HCT116 (cell line): Measurements from ENCODE around the gene SLC46A1. TPM values are rescaled to one million over a fixed set of nuclear protein-coding genes. Genes with fewer than 3 reads are reported as not detected.

Experiments used
- ATAC-seq: fragments of 200-7000 bp; cut with Tn5 transposase; 2 replicates; pipeline ENCODE4 v1.9.1; 2020; ENCODE audit warnings: mild to moderate bottlenecking, moderate library complexity
- BruUV-seq: library from RNA; stranded (reverse); fragments of 400-500 nt; replicated peaks from 2 replicates; lab custom pipeline; 2021; lab: Mats Ljungman, UMichigan
- CTCF ChIA-PET: fragments of 300-600 bp; sonication (Branson Sonifier 250); formaldehyde crosslinking; loops from one replicate; lab custom pipeline; 2021; ENCODE audit warnings: antibody characterized with exemption; lab: Charles Lee
- POLR2A ChIA-PET: fragments of 300-600, 350-600 bp; sonication (Branson Sonifier 250); formaldehyde crosslinking; loops from one replicate; lab custom pipeline; 2021; ENCODE audit warnings: antibody characterized with exemption; lab: Charles Lee
- RAD21 ChIA-PET, 2 experiments: fragments of 300-600 bp; sonication (Branson Sonifier 250); formaldehyde crosslinking; loops; one replicate each; lab custom pipeline; 2023; ENCODE audit warnings: low total read pairs in 2 of 2; ENCODE audit not compliant: uncharacterized antibody in 2 of 2, unreplicated experiment in 2 of 2, low non-redundant PET in 1 of 2; lab: Charles Lee
- DNase-seq: peaks from one replicate; pipeline ENCODE4 v3.0.0-alpha.2; 2010; ENCODE audit warnings: low read depth, low spot score
- H2AFZ ChIP-seq: fragments of 200-600 bp; shearing (Covaris generic), sonication (generic); 2 replicates; pipeline ENCODE4 v1.6.1; 2017; ENCODE audit warnings: low read depth, mixed run types, mixed read lengths, antibody characterized with exemption, low read length; ENCODE audit not compliant: poor library complexity, severe bottlenecking
- H3K27ac ChIP-seq: 2 replicates; pipeline ENCODE4 v1.5.1; 2012; ENCODE audit warnings: low read depth, low read length
- H3K27me3 ChIP-seq: fragments of 200-600 bp; sonication (generic); 2 replicates; pipeline ENCODE4 v1.6.1; 2016; ENCODE audit warnings: mixed run types, low read length, mixed read lengths; ENCODE audit not compliant: insufficient read depth
- H3K36me3 ChIP-seq, 2 experiments: fragments of 200-500 bp in 1 of 2; fragments of 200-600 bp in 1 of 2; sonication (Bioruptor generic) in 1 of 2; sonication (generic) in 1 of 2; 2 replicates each; pipeline versions ENCODE4 v1.5.1 to v1.6.1; 2014 to 2016; ENCODE audit warnings: low read length in 2 of 2, inconsistent platforms in 1 of 2, mixed read lengths in 1 of 2, mixed run types in 1 of 2; ENCODE audit not compliant: insufficient read depth in 2 of 2, control insufficient read depth in 1 of 2
- H3K4me1 ChIP-seq, 2 experiments: fragments of 200-600 bp in 1 of 2; sonication (generic) in 1 of 2; 2 replicates each; pipeline versions ENCODE4 v1.5.1 to v1.6.1; 2012 to 2017; ENCODE audit warnings: low read length in 2 of 2, inconsistent platforms in 1 of 2, mild to moderate bottlenecking in 1 of 2, mixed read lengths in 1 of 2, mixed run types in 1 of 2, moderate library complexity in 1 of 2; ENCODE audit not compliant: insufficient read depth in 2 of 2, control insufficient read depth in 1 of 2
- H3K4me2 ChIP-seq: fragments of 200-600 bp; sonication (generic); 2 replicates; pipeline ENCODE4 v1.6.1; 2017; ENCODE audit warnings: mixed run types, low read length, mixed read lengths
- H3K4me3 ChIP-seq, 2 experiments: fragments of 200-600 bp in 1 of 2; sonication (generic) in 1 of 2; replicated peaks in 1 of 2; 2 replicates each; pipeline ENCODE4 v1.5.1; 2011 to 2016; ENCODE audit warnings: low read length in 2 of 2, control low read depth in 1 of 2, low read depth in 1 of 2, mild to moderate bottlenecking in 1 of 2, mixed read lengths in 1 of 2, mixed run types in 1 of 2
- H3K79me2 ChIP-seq: fragments of 200-600 bp; sonication (generic); 2 replicates; pipeline ENCODE4 v1.6.1; 2017; ENCODE audit warnings: mild to moderate bottlenecking, mixed run types, low read length, moderate library complexity, mixed read lengths; ENCODE audit not compliant: insufficient read depth
- H3K9ac ChIP-seq: fragments of 200-600 bp; sonication (generic); 2 replicates; pipeline ENCODE4 v1.6.1; 2016; ENCODE audit warnings: low read length, mixed read lengths
- H3K9me2 ChIP-seq: fragments of 200-600 bp; sonication (generic), shearing (Covaris generic); 2 replicates; pipeline ENCODE4 v1.6.1; 2017; ENCODE audit warnings: mixed run types, mild to moderate bottlenecking, moderate library complexity; ENCODE audit not compliant: insufficient read depth
- H3K9me3 ChIP-seq, 2 experiments: fragments of 200-500 bp in 1 of 2; fragments of 200-600 bp in 1 of 2; sonication (Bioruptor generic) in 1 of 2; sonication (generic) in 1 of 2; 2 replicates each; pipeline ENCODE4 v1.6.1; 2014 to 2017; ENCODE audit warnings: low read length in 2 of 2, mixed read lengths in 2 of 2, inconsistent platforms in 1 of 2, low read depth in 1 of 2, mild to moderate bottlenecking in 1 of 2, mixed run types in 1 of 2, moderate library complexity in 1 of 2; ENCODE audit not compliant: control insufficient read depth in 1 of 2, insufficient read depth in 1 of 2
- H4K20me1 ChIP-seq: fragments of 200-600 bp; sonication (generic), shearing (Covaris generic); 2 replicates; pipeline ENCODE4 v1.6.1; 2017; ENCODE audit warnings: mixed run types, mild to moderate bottlenecking, moderate library complexity; ENCODE audit not compliant: insufficient read depth
- CBX3 ChIP-seq: IDR thresholded peaks from 2 replicates; pipeline ENCODE4 v1.6.1; 2012; ENCODE audit warnings: low read depth
- EGR1 ChIP-seq: IDR thresholded peaks from 2 replicates; pipeline ENCODE4 v1.6.1; 2012; ENCODE audit warnings: low read depth
- ELF1 ChIP-seq: IDR thresholded peaks from 2 replicates; pipeline ENCODE4 v1.6.1; 2012; ENCODE audit warnings: low read depth, borderline replicate concordance
- EZH2phosphoT487 ChIP-seq: fragments of 200-600 bp; IDR thresholded peaks from 2 replicates; pipeline ENCODE4 v1.6.1; 2018; ENCODE audit warnings: antibody characterized with exemption, borderline replicate concordance
- FOSL1 ChIP-seq: IDR thresholded peaks from 2 replicates; pipeline ENCODE4 v1.6.1; 2012; ENCODE audit warnings: low read depth
- JUND ChIP-seq: IDR thresholded peaks from 2 replicates; pipeline ENCODE4 v1.6.1; 2012
- MAX ChIP-seq: IDR thresholded peaks from 2 replicates; pipeline ENCODE4 v1.6.1; 2012
- POLR2AphosphoS5 ChIP-seq: IDR thresholded peaks from 2 replicates; pipeline ENCODE4 v1.6.1; 2011; ENCODE audit warnings: mild to moderate bottlenecking, low read depth, low read length, moderate library complexity
- RAD21 ChIP-seq: IDR thresholded peaks from 2 replicates; pipeline ENCODE4 v1.6.1; 2012; ENCODE audit warnings: low read depth, mild to moderate bottlenecking
- SIN3A ChIP-seq: IDR thresholded peaks from 2 replicates; pipeline ENCODE4 v1.6.1; 2012; ENCODE audit warnings: low read depth
- SP1 ChIP-seq: IDR thresholded peaks from 2 replicates; pipeline ENCODE4 v1.6.1; 2012; ENCODE audit warnings: low read depth
- SRF ChIP-seq: IDR thresholded peaks from 2 replicates; pipeline ENCODE4 v1.6.1; 2012; ENCODE audit warnings: low read depth
- YY1 ChIP-seq: IDR thresholded peaks from 2 replicates; pipeline ENCODE4 v1.6.1; 2011; ENCODE audit warnings: low read length, low read depth, moderate library complexity, mild to moderate bottlenecking; ENCODE audit not compliant: insufficient replicate concordance; ENCODE audit errors: extremely low read depth
- ZNF274 ChIP-seq: fragments of 200-500 bp; sonication (Bioruptor generic); IDR thresholded peaks from 2 replicates; pipeline ENCODE4 v1.6.1; 2014; ENCODE audit warnings: mild to moderate bottlenecking, low read depth, low read length, inconsistent platforms
- intact Hi-C: fragments of 100-400 bp; cut with micrococcal nuclease; formaldehyde crosslinking; loops from 2 replicates; pipeline ENCODE4 v1.10.0; 2022
- total RNA-seq: library from RNA; stranded (reverse); gene quantifications from one replicate; pipeline ENCODE4 v1.2.1, GENCODE V29; 2021; ENCODE audit not compliant: unreplicated experiment
- TF ChIP-seq, protein P1 (sequence below), 3 experiments: fragments of 200-600 bp in 1 of 3; sonication (generic) in 1 of 3; IDR thresholded peaks in 2 of 3; conservative IDR thresholded peaks in 1 of 3; 2 replicates each; pipeline ENCODE4 v1.5.1; 2012 to 2017; ENCODE audit warnings: low read depth in 2 of 3, low read length in 2 of 3, antibody characterized with exemption in 1 of 3, borderline replicate concordance in 1 of 3, control low read depth in 1 of 3, mild to moderate bottlenecking in 1 of 3, mixed read lengths in 1 of 3, mixed run types in 1 of 3, moderate library complexity in 1 of 3; ENCODE audit not compliant: insufficient read depth in 1 of 3
- TF ChIP-seq, protein P2 (sequence below): IDR thresholded peaks from 2 replicates; pipeline ENCODE4 v1.6.1; 2011; ENCODE audit warnings: mild to moderate bottlenecking, low read length, moderate library complexity; ENCODE audit not compliant: insufficient replicate concordance; ENCODE audit errors: extremely low read depth

SLC46A1 gene
- total RNA-seq, 1 experiment from 2014 or later, result 17.8 TPM

DNA sequence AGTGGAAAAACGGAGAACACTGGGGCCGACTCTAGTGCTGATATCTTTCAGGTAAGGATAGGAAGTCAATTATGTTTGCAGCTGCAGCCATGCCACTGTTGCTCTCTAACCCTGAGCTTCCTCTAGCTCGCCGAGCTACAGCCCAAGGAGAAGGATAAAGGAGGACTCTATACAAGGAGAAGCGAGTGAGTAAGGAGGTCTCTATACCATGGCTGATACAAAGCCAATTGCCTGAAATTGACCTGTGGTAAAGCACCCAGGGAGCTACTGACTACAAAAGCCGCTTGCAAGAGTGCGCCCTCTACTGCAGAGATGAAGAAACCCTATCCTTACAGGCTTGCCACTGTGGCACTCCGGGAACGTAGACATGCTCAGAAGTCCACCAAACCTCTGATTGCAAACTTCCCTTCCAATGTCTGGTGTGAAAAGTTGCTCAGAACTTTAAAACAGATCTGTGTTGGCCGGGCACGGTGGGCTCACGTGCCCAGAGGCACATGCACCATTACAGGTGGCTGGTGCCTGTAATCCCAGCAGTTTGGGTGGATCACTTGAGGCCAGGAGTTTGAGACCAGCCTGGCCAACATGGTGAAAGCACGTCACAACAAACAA is 10.8 kb upstream of the SLC46A1 start:
- POLR2A ChIA-PET, result interaction anchor here (1.4 to 1.8 kb wide), 3 partner anchors 10 to 59 kb away, joined by 4 to 7 read pairs (median 4); partner anchors contain the start of gene POLDIP2
- no peaks in the 10 kb centered on the region for H3K27me3 ChIP-seq
- no TSS peak for BruUV-seq
- H2AFZ ChIP-seq, result peak overlapping the region; percentile 73
- no peaks in the 10 kb centered on the region for H4K20me1 ChIP-seq
- H3K79me2 ChIP-seq, result no peaks in the 10 kb centered on the region
- H3K9me2 ChIP-seq, result no peaks in the 10 kb centered on the region
- H3K4me2 ChIP-seq, result peak overlapping the region; percentile 44
- no peak overlapping the region for H3K27ac ChIP-seq
- peak; percentile 60 for DNase-seq
- peak; percentile 100 for ATAC-seq
- RAD21 ChIA-PET, result no interaction called here
- intact Hi-C loops, result no loop called here
- TF ChIP-seq, protein P1, sequence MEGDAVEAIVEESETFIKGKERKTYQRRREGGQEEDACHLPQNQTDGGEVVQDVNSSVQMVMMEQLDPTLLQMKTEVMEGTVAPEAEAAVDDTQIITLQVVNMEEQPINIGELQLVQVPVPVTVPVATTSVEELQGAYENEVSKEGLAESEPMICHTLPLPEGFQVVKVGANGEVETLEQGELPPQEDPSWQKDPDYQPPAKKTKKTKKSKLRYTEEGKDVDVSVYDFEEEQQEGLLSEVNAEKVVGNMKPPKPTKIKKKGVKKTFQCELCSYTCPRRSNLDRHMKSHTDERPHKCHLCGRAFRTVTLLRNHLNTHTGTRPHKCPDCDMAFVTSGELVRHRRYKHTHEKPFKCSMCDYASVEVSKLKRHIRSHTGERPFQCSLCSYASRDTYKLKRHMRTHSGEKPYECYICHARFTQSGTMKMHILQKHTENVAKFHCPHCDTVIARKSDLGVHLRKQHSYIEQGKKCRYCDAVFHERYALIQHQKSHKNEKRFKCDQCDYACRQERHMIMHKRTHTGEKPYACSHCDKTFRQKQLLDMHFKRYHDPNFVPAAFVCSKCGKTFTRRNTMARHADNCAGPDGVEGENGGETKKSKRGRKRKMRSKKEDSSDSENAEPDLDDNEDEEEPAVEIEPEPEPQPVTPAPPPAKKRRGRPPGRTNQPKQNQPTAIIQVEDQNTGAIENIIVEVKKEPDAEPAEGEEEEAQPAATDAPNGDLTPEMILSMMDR (IDR thresholded peaks at IDR 0.05 in 2 of 3, conservative IDR thresholded peaks at IDR 0.05 in 1 of 3; ENCODE audit: borderline replicate concordance in 1 of 3, insufficient read depth in 1 of 3, low read depth in 2 of 3, low read length in 2 of 3), result peak; percentile 54 to 90 (median 84); a peak in 5 of 6 replicates
- TF ChIP-seq YY1, result peak; percentile 47
- no peak for TF ChIP-seq SP1
- peak; percentile 64 for TF ChIP-seq RAD21
- H3K4me3 ChIP-seq, result no peak overlapping the region
- H3K4me1 ChIP-seq, result peaks cover 0 to 9% of the 10 kb centered on the region in 2 experiments; a peak in 2 of 4 replicates
- no peaks in the 10 kb centered on the region for H3K9me3 ChIP-seq
- H3K9ac ChIP-seq, result no peak overlapping the region
- no peaks in the 10 kb centered on the region for H3K36me3 ChIP-seq
- CTCF ChIA-PET, result interaction anchor here (0.6 to 2.3 kb wide), 18 partner anchors 9 to 657 kb away, joined by 3 to 20 read pairs (median 5); partner anchors contain the start of genes IFT20, PIGS, POLDIP2 and SLC46A1

DNA sequence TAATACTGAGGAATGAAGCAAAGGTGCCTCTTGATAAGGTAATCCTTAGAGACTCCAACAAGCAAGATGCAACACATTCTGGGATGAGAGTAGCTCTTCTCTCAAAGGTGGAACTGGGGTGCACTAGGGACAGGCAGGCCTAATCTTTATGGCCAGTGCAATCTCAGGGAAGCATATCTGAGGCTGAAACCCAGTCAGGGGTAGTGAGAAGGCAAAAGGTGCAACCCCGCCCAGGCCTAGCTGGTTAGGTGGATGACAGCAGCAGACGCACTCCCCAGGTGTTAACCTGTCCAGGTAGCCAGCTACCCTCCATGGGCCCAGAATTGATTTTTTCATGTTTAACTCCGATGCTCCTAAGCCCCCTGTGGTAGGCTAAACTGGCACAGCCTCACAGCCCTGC is 9.9 kb upstream of the SLC46A1 start:
- Histone ChIP-seq H2AFZ (no peak overlapping the region), H3K9me2 (no peaks in the 10 kb centered on the region), H3K79me2 (no peaks in the 10 kb centered on the region), H3K27ac (no peak overlapping the region), H3K27me3 (no peaks in the 10 kb centered on the region), H3K4me1 (peaks cover 0 to 9% of the 10 kb centered on the region in 2 experiments; a peak in 2 of 4 replicates), H3K36me3 (no peaks in the 10 kb centered on the region), H3K9ac (no peak overlapping the region), H4K20me1 (no peaks in the 10 kb centered on the region), H3K4me3 (no peak overlapping the region), H3K4me2 (no peak overlapping the region), H3K9me3 (no peaks in the 10 kb centered on the region)
- ChIA-PET POLR2A (interaction anchor here (1.4 to 1.8 kb wide), 3 partner anchors 9 to 58 kb away, joined by 4 to 7 read pairs (median 4); partner anchors contain the start of gene POLDIP2), RAD21 (no interaction called here), CTCF (interaction anchor here (0.6 to 2.3 kb wide), 6 partner anchors 8 to 61 kb away, joined by 3 to 20 read pairs (median 5); partner anchors contain the start of gene POLDIP2)
- DNase-seq (no peak), ATAC-seq (no peak)
- BruUV-seq, result no TSS peak
- intact Hi-C loops, result no loop called here
- TF ChIP-seq EZH2phosphoT487, result no peak
- TF ChIP-seq FOSL1, result no peak
- TF ChIP-seq RAD21, result no peak
- TF ChIP-seq, protein P2, sequence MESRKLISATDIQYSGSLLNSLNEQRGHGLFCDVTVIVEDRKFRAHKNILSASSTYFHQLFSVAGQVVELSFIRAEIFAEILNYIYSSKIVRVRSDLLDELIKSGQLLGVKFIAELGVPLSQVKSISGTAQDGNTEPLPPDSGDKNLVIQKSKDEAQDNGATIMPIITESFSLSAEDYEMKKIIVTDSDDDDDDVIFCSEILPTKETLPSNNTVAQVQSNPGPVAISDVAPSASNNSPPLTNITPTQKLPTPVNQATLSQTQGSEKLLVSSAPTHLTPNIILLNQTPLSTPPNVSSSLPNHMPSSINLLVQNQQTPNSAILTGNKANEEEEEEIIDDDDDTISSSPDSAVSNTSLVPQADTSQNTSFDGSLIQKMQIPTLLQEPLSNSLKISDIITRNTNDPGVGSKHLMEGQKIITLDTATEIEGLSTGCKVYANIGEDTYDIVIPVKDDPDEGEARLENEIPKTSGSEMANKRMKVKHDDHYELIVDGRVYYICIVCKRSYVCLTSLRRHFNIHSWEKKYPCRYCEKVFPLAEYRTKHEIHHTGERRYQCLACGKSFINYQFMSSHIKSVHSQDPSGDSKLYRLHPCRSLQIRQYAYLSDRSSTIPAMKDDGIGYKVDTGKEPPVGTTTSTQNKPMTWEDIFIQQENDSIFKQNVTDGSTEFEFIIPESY, result no peak
- no peak for TF ChIP-seq CBX3
- TF ChIP-seq SIN3A, result no peak
- TF ChIP-seq ZNF274, result no peak
- no peak for TF ChIP-seq JUND
- no peak for TF ChIP-seq EGR1
- no peak for TF ChIP-seq POLR2AphosphoS5
- TF ChIP-seq SP1, result no peak
- no peak for TF ChIP-seq MAX
- no peak for TF ChIP-seq ELF1
- TF ChIP-seq SRF, result no peak
